LHCN-M2 (cell line): ENCODE measurements around the gene FLT3. TPM values are rescaled to one million over a fixed set of nuclear protein-coding genes. Genes with fewer than 3 reads are reported as not detected.

ENCODE experiments used
- DNase-seq: peaks from one replicate; pipeline ENCODE4 v3.0.0-alpha.2; 2012; ENCODE audit warnings: low read depth
- total RNA-seq: library from RNA; depleted of rRNA; stranded (reverse); fragments of >200 nt; gene quantifications from 2 replicates; pipeline ENCODE4 v1.2.3, GENCODE V29; 2014; rRNA removed

FLT3 gene
- total RNA-seq, 1 experiment from 2014 or later = not detected

DNA sequence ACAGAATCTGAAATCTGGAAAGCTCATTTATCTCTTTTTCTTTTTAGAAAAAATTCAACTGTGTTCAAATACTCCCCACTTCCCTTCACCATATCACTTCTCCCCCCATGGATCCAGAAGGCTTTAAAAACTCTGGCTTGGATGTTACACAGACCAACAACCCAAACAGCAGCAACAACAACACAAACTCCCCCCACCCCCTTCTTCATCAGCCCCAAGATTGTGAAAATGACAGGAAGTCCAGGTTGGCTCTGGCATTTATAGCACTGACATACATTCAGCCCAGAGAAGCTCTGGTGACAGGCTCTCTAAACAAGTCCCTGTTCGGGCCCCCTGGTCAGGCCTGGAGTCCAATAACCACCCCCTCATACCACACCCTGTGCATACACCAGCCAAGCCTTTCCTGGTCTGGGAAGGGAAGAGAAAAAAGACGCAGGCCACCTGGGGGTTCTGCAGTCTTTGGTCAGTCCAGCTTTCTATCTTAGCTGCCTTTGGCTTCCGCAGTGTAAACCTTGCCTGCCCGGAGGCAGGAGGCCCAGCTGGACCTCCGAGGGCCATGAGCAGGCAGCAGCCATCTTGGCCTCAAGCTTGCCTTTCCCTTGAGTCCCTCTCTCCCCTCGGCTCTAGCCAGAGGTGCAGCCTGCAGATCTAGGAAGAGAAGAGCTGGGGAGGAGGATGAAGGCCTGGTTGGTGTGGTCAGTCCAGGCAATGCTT, 138.1 kb downstream of the FLT3 start:
- DNase-seq = no peak

DNA sequence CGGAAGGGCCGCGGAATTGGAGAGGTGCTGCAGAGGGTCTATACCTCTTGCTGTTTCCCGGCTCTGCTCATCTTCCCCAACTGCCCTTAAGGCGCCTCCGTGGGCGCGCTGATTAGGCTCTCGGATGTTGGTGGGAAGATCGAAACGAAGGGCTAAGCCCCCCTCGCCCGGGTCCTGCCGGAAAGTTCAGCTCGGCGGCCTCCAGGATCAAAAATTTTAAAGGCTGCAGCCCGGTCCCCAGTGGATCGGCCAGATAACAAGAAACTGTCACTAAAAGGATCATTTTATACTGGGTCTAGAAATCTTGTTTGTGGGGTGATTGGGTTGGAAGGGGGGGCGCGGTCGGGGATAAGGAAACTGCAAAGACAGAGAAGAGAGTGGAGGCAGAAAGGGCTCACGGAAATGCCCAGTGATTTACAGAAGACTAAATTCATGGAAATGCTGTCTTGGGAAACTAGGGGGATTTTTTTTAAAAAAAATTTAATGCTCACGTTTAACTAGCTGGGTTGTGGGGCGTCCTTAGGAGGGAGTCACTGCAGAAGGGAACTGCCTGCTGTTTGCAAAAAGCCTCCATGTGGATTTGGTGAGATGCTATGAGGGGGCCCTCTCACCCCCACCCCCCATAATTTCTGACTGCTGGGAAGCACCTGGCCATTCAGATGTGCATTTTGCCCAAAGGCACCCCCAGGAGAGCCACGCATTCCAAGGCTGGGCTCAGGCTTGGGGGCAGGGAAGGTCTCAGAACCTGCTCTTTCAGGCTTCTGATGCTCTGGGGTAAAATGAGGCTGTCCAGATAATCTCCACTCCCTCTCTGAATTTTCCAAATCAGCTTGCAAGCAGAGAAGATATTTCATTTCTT, 138.9 kb downstream of the FLT3 start:
- no peak for DNase-seq

DNA sequence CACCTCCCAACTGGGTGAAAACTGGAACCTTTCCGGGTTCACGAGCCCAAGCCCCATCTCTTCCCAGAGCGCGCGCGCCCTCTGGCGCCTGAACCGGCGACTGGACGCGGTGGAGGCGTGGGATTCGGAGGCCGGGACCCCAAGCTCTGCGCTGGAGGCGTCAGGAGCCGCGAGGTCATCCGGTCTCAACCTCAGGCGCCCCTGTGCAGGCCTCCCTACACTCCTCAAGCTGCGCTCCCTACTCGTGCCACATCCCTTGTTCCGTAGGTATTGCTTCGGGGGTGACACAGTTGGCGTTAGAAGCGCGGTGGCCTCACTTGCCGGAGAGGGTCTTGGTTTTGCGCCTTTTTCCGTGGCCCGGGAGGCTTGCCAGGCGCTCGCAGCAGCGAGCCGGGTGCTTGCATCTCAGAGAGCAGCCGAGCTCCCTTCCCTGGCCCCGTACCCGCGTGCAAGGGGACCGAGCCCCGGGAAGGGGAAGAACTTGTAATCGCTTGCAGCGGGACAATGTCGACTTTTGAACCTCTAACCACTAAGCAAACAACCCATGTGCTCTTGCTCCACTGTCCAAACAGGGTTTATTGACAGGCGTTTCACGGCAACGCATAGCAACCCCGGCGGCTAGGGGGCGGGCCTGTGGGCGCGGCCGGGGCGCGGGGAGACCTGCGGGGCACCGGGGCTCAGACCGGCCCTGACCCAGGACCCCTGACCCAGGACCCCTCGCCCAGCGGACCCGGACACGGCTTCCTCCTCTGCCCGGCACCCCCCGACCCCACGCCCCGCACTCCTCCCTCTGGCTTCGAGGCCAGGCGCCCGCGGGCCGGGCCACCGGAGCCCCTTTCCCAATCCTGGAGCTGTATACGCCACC, 139.8 kb downstream of the FLT3 start:
- no peak for DNase-seq

DNA sequence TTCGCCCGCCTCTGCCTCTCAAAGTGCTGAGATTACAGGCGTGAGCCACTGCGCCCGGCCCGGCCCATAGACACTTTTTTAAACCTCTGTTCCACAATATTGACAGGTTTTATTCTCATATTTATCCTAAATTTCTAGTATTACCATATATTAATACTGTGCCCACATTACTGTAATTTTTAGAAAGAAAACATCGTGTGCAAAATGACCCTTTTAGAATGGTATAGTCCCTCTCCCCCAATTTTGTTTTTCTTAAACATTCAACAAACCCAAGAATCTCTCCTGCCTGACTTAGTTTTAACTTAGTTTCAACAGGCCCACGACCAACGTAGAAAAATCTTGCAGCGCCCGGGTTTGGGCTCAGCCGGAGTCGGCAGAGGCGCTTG, 140.4 kb downstream of the FLT3 start:
- DNase-seq = no peak

DNA sequence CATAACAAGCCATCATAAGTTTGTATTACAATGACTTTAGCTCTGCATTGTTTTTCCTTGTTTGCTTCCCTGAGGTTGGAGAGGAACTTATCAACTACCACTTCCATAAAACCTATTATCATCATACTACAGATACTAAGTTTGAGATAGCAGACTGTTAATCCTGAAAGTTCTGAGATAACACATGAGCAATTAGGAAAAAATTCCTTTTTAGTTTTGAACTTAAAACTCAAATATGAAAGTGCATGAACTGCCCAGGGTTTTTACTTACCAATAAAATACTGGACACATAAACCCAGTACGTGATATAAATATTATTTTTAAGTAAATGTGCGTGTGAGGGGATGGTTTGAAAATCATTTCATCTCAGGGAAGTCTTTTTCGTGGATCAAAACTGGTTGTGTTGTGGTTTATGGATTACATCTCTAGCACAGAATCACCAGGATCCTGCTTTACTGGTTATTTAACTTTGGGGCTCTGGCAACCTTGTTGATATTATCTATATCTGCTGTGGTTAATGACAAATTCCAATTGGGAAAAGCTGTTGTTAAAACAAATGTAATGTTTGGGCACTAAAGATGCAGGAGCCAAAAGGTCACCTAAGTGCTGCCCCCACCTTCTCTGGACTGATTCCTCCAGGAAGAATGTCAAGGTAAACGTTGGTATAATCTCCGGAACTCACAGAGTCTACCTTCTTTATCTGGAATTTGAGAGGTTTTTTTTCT, 143.6 kb downstream of the FLT3 start:
- no peak for DNase-seq

DNA sequence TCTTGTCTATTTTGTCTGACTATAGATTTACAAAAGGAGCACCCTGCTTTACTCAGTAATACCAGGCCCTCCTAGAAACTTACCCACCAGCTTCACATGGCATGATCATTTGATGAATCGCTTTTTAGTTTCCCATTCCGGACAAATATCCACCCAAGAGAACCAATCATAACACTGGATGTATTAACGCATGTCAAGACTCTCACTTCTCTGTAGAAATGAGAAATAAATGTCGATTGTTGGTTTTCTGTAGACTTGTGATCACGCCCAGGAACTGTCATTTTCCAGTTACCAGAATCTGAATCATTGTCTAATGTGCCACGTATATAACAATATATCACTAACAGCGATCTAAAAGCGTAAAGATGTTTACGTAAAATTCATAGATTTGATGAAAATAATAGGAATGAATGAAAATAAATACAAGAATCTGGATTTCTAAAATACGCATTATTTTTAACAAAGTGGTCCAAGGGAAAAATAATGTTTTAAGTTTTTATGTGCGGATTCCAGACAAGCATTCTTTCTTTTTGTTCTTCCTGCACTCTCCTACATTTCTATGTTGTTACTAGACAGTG, 145.3 kb downstream of the FLT3 start:
- DNase-seq = no peak

DNA sequence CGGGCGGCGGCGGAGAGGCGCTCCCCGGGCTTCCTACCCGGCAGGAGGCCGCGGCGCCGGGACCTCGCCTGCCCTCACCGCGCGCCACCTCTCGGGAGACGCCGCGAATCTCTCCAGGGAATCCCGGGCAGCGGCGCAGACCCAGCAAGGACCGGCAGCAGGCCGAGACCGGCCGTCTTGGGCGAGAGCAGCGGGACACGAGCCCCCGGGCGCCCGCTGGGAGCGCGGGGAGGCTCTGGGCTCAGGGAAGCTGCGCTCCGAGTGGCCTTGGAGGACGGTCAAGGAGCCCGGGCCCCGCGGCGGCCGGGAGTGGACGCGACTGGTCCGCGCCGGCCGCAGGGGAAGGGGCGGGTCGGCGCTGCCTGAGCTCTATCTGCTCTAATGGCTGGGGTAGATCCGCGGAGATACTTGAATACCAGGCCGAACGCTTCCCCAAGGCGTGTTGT, 145.9 kb downstream of the FLT3 start:
- DNase-seq = no peak

DNA sequence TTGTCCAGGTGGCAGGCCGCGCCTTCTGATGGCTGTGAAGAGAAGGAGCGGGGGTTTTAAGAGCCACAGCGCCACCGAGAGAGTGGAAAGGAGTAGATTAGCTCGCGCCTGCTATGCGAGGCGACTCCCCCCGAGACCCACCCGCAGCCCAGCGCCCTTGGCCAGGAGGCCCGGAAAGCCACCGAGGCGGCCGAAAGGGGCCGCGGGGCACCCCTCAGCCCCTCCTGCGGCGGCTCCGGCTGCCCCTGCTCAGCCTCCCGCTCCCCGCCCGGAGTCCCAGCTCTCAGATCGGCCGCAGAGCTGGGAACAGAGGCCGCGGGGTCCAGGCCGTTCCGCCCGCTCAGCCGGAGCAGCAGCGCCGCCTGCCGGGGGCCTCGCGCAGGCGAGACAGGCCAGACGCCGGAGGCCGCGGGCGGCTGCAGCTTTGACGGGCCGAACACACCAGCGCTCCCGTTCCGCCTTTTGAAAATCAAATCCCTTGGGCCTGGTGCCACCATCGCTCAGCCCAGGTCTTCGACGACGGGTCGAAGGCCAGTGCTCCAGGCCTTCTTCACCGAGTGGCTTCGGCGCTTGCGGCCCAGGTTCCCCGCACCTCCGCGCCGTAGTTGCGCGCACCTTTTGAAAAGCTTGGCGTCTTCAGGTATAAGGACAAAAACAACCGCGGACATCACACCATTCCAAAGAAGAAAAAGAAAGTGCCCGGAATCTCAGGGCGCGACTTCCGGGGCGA, 146.5 kb downstream of the FLT3 start:
- peak; percentile 12 for DNase-seq

Other genes starting within 250 kb of the FLT3 start
- not detected in 2 replicates for gene PDX1, start 180.6 kb downstream of the FLT3 start, total RNA-seq
- not detected in 2 replicates for gene CDX2, start 131.3 kb downstream of the FLT3 start, total RNA-seq
- not detected in 2 replicates for gene URAD, start 111.9 kb downstream of the FLT3 start, total RNA-seq
- gene PAN3, start 38.0 kb upstream of the FLT3 start, total RNA-seq = 10.6 and 13.0 TPM in 2 replicates